OCI-LY1 (cell line): ENCODE measurements around the gene BET1.

Source experiments
- CTCF ChIP-seq: fragments of 200-600 bp; sonication (generic), shearing (Covaris generic); IDR thresholded peaks from 2 replicates; pipeline ENCODE4 v1.5.1; 2017; ENCODE audit warnings: mild to moderate bottlenecking, antibody characterized with exemption, low read length, moderate library complexity, mixed read lengths
- EZH2 ChIP-seq: fragments of 200-600 bp; sonication (generic), shearing (Covaris generic); IDR thresholded peaks from 2 replicates; pipeline ENCODE4 v1.8.0; 2017; ENCODE audit warnings: borderline replicate concordance, mixed run types, mild to moderate bottlenecking, antibody characterized with exemption, low read length, moderate library complexity, mixed read lengths

GRCh38 chr7:94053532-94053931, 49.4 kb upstream of the BET1 start:
- TF ChIP-seq CTCF = no peak
- no peak for TF ChIP-seq EZH2
